Psoas muscle (tissue), 8 donors: Measurements from ENCODE around the gene TMEM59. TPM values are rescaled to one million over a fixed set of nuclear protein-coding genes. Genes with fewer than 3 reads are reported as not detected.
A peak's percentile ranks its signal among the peaks of the same experiment; 100 is the strongest.

Experiments
- ATAC-seq, 4 donors: fragments of 200-7000 bp; cut with Tn5 transposase; one replicate each; pipeline ENCODE4 v1.9.1; 2020; ENCODE audit warnings: moderate library complexity in 3 of 4, mild to moderate bottlenecking in 2 of 4
- DNase-seq, 2 donors: peaks; one replicate each; pipeline ENCODE4 v3.0.0-alpha.2; 2020
- H3K27ac ChIP-seq: fragments of 200-600 bp; one replicate; pipeline ENCODE4 v1.8.0; 2022
- H3K27me3 ChIP-seq, 3 donors: fragments of 200-600 bp in 1 of 3; one replicate each; pipeline versions ENCODE4 v1.6.1 to v1.8.0; 2013 to 2022; ENCODE audit warnings: low read length in 2 of 3, mild to moderate bottlenecking in 2 of 3, moderate library complexity in 1 of 3; ENCODE audit not compliant: insufficient read depth in 3 of 3
- H3K36me3 ChIP-seq, 2 donors: fragments of 200-600 bp in 1 of 2; one replicate each; pipeline versions ENCODE4 v1.6.1 to v1.8.0; 2013 to 2022; ENCODE audit warnings: low read depth in 1 of 2, mild to moderate bottlenecking in 1 of 2, moderate library complexity in 1 of 2; ENCODE audit not compliant: insufficient read depth in 1 of 2
- H3K4me1 ChIP-seq: fragments of 200-600 bp; one replicate; pipeline ENCODE4 v1.8.0; 2022
- H3K4me3 ChIP-seq: fragments of 200-600 bp; one replicate; pipeline ENCODE4 v1.8.0; 2022; ENCODE audit warnings: mild to moderate bottlenecking
- H3K9me3 ChIP-seq: fragments of 200-600 bp; one replicate; pipeline ENCODE4 v1.8.0; 2022
- CTCF ChIP-seq: fragments of 200-600 bp; IDR thresholded peaks from one replicate; pipeline ENCODE4 v1.8.0; 2022; ENCODE audit warnings: antibody characterized with exemption
- WGBS, 3 donors: extraction: QIAGEN DNeasy Blood & Tissue Kit; methylation state at CpG; one replicate each; pipeline versions ENCODE4 v1.1.6 to v1.1.7; 2013; 5-methylcytosine and 5-hydroxymethylcytosine counted together
- intact Hi-C, 2 donors: fragments of 100-400 bp; cut with DNase I; formaldehyde crosslinking; loops; one replicate each; pipeline versions ENCODE4 v1.11.0 to v1.14.2; 2022
- polyA plus RNA-seq, 3 donors: library from polyadenylated mRNA; stranded (reverse); fragments of 200-250 nt; gene quantifications; one replicate each; pipeline ENCODE4 v1.2.3, GENCODE V29; 2013
- total RNA-seq, 4 donors: library from RNA; stranded (reverse); fragmentation: NEBNext Ultra II Directional in 2 of 4; extraction: Animal tissue kit (Norgen Biotek cat#: 25700) in 2 of 4; gene quantifications; one replicate each; pipeline versions ENCODE4 v1.2.1 to v1.2.4, GENCODE V29; 2021 to 2023
- donor health status: healthy with polysubstance abuse.
- donor health status: DM: no; HTN: no; CAD: no; lungs with moderate emphysema.
- donor health status: Bipolar disorder and iron deficiency.
- donor health status: healthy.
- donor health status: DM: yes; HTN: yes; CAD: no.
- donor health status: DM: no; HTN: no; CAD: no.
- donor health status: DM: no; HTN: no; CAD: no.
- donor health status: DM: yes; HTN: yes; CAD: no.

Gene TMEM59
- total and polyA plus RNA-seq, 7 donors, result 123 to 240 (median 173) TPM

GRCh38 chr1:54088385-54088784, 35.4 kb upstream of the TMEM59 start:
- H3K36me3 ChIP-seq, result peaks cover 0 to 10% of the 10 kb centered on the region in 2 donors
- intact Hi-C loops, result no loop called here
- no peak for TF ChIP-seq CTCF
- H3K27me3 ChIP-seq, result no peaks in the 10 kb centered on the region
- no peaks in the 10 kb centered on the region for H3K4me1 ChIP-seq
- no peak for DNase-seq
- no peak for ATAC-seq
- no peak overlapping the region for H3K27ac ChIP-seq
- 93 to 95% (median 94%) methylated on average over 5 of the region's 5 CpGs for WGBS, 3 donors
- no peak overlapping the region for H3K4me3 ChIP-seq
- no peaks in the 10 kb centered on the region for H3K9me3 ChIP-seq

DNA sequence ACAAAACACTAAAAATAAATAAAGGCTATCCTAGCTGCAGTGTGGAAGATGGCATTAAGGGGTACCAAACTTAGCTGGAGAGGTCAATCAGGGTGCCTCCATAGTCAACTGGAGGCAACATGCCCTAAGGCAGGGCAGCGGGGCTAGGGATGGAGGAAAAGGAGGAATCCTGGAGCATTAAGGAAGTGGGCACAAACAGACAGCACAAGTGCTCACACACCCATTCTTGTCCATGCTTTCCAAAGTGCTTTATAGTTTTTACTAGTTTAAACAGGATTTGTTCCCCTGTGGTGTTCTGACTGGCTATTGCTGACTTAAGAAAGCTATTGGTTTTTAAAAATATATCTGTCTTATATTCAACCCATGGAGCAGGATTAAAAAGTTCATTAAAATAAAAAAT, 33.8 kb upstream of the TMEM59 start:
- no peaks in the 10 kb centered on the region for H3K9me3 ChIP-seq
- WGBS, 3 donors, result 100% methylated on average over 1 of the region's 1 CpG
- ATAC-seq, result no peak
- no peak for DNase-seq
- TF ChIP-seq CTCF, result no peak
- intact Hi-C loops, result no loop called here
- no peak overlapping the region for H3K27ac ChIP-seq
- no peaks in the 10 kb centered on the region for H3K4me1 ChIP-seq
- peaks cover 0 to 10% of the 10 kb centered on the region in 2 donors for H3K36me3 ChIP-seq
- H3K4me3 ChIP-seq, result no peak overlapping the region
- no peaks in the 10 kb centered on the region for H3K27me3 ChIP-seq

DNA sequence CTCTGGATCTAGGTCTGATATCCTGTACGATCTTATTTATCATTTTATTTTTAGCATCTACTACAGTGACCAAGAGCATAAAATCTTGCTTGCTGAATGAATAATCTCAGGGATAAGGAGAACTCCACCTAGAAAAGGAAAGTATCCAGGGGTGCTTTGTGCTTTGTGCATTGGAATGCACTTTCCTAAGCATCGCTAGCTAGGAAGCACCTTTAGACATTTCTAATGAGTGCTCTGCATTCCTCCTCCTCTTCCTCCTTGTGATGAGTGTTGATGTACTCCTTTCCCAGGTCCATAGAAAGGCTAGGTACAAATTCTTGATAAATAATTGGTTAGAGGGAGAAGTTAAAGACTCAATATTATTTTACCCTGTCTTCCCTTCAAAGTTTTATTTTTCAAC, 31.8 kb upstream of the TMEM59 start:
- WGBS, 3 donors, result 84 to 94% (median 88%) methylated on average over 2 of the region's 2 CpGs
- ATAC-seq (no peak), DNase-seq (no peak)
- intact Hi-C loops, result no loop called here
- Histone ChIP-seq H3K36me3 (peaks cover 0 to 9% of the 10 kb centered on the region in 2 donors), H3K27ac (no peak overlapping the region), H3K4me3 (no peak overlapping the region), H3K4me1 (no peaks in the 10 kb centered on the region), H3K9me3 (no peaks in the 10 kb centered on the region), H3K27me3 (no peaks in the 10 kb centered on the region)
- TF ChIP-seq CTCF, result no peak

- ATAC-seq, result peak; percentile 61 to 89 (median 84)
- DNase-seq, result peak; percentile 43 to 68
- whole genome bisulfite sequencing, 3 donors, result 87 to 96% (median 92%) methylated on average over 8 of the region's 8 CpGs
Measured at GRCh38 chr1:54081306-54082270, 28.6 kb upstream of the TMEM59 start.

More at GRCh38 chr1:54081306-54082270, 28.6 kb upstream of the TMEM59 start:
- H3K36me3 ChIP-seq, result peaks cover 0 to 2% of the 10 kb centered on the region in 2 donors
- no peak overlapping the region for H3K4me3 ChIP-seq
- H3K9me3 ChIP-seq, result no peaks in the 10 kb centered on the region
- intact Hi-C loops, result no loop called here
- no peaks in the 10 kb centered on the region for H3K27me3 ChIP-seq
- peaks cover 6% of the 10 kb centered on the region for H3K4me1 ChIP-seq
- peak; percentile 55 for TF ChIP-seq CTCF
- no peak overlapping the region for H3K27ac ChIP-seq
